GM23338 (cell line): ENCODE results near the gene MRPS5. TPM values are rescaled to one million over a fixed set of nuclear protein-coding genes. Genes with fewer than 3 reads are reported as not detected.

Experiments used
- ATAC-seq: fragments of 200-7000 bp; cut with Tn5 transposase; 3 replicates; pipeline ENCODE4 v1.9.1; 2020
- DNase-seq: peaks from one replicate; pipeline ENCODE4 v3.0.0-alpha.2; 2015; ENCODE audit warnings: low spot score
- H2AFZ ChIP-seq: fragments of 200-600 bp; sonication (generic); 2 replicates; pipeline ENCODE4 v1.8.0; 2016; ENCODE audit warnings: antibody characterized with exemption, mild to moderate bottlenecking, moderate library complexity
- H3F3A ChIP-seq: fragments of 200-600 bp; sonication (generic); replicated peaks from 2 replicates; pipeline ENCODE4 v1.8.0; 2017; ENCODE audit warnings: antibody characterized with exemption, mixed run types, low read depth
- H3K27ac ChIP-seq: fragments of 200-600 bp; sonication (generic); 2 replicates; pipeline ENCODE4 v1.6.1; 2016; ENCODE audit warnings: low read depth
- H3K27me3 ChIP-seq: fragments of 200-600 bp; sonication (generic); 2 replicates; pipeline ENCODE4 v1.8.0; 2016; ENCODE audit warnings: mild to moderate bottlenecking, mixed run types, moderate library complexity; ENCODE audit not compliant: insufficient read depth
- H3K36me3 ChIP-seq: fragments of 200-600 bp; sonication (generic); 2 replicates; pipeline ENCODE4 v1.8.0; 2016; ENCODE audit warnings: mild to moderate bottlenecking; ENCODE audit not compliant: insufficient read depth
- H3K4me1 ChIP-seq: fragments of 200-600 bp; sonication (generic); 2 replicates; pipeline ENCODE4 v1.8.0; 2016; ENCODE audit warnings: mild to moderate bottlenecking, moderate library complexity; ENCODE audit not compliant: insufficient read depth
- H3K4me2 ChIP-seq: fragments of 200-600 bp; sonication (generic); 2 replicates; pipeline ENCODE4 v1.7.1; 2017; ENCODE audit warnings: mixed run types
- H3K4me3 ChIP-seq: fragments of 200-600 bp; sonication (generic); 2 replicates; pipeline ENCODE4 v1.6.1; 2016; ENCODE audit warnings: mixed run types
- H3K79me2 ChIP-seq: fragments of 200-600 bp; sonication (generic); replicated peaks from 2 replicates; pipeline ENCODE4 v1.8.0; 2017; ENCODE audit warnings: mild to moderate bottlenecking; ENCODE audit not compliant: insufficient read depth
- H3K9me2 ChIP-seq: fragments of 200-600 bp; sonication (generic); 2 replicates; pipeline ENCODE4 v1.8.0; 2017; ENCODE audit not compliant: insufficient read depth
- H4K20me1 ChIP-seq: fragments of 200-600 bp; sonication (generic); replicated peaks from 2 replicates; pipeline ENCODE4 v1.8.0; 2017; ENCODE audit warnings: mild to moderate bottlenecking; ENCODE audit not compliant: insufficient read depth
- H3K27ac Mint-ChIP-seq: 2 replicates; pipeline ENCODE4 v1.8.0; 2020; ENCODE audit warnings: inconsistent platforms, mild to moderate bottlenecking, moderate library complexity, mixed read lengths
- H3K27me3 Mint-ChIP-seq: 3 replicates; pipeline ENCODE4 v1.8.0; 2022; ENCODE audit warnings: low read depth, mild to moderate bottlenecking, moderate library complexity, mixed read lengths, inconsistent platforms; ENCODE audit not compliant: insufficient read depth, poor library complexity
- H3K36me3 Mint-ChIP-seq: 3 replicates; pipeline ENCODE4 v1.8.0; 2021; ENCODE audit warnings: low read depth, mild to moderate bottlenecking, inconsistent platforms, moderate library complexity, mixed read lengths
- H3K4me1 Mint-ChIP-seq: 3 replicates; pipeline ENCODE4 v1.8.0; 2020; ENCODE audit warnings: mild to moderate bottlenecking, inconsistent platforms, mixed read lengths
- H3K4me3 Mint-ChIP-seq: 3 replicates; pipeline ENCODE4 v1.8.0; 2021; ENCODE audit warnings: moderate library complexity, mild to moderate bottlenecking, inconsistent platforms, mixed read lengths
- H3K9me3 Mint-ChIP-seq: 3 replicates; pipeline ENCODE4 v1.8.0; 2020; ENCODE audit warnings: moderate library complexity, mild to moderate bottlenecking, inconsistent platforms, mixed read lengths
- CREB1 ChIP-seq: fragments of 250-450 bp; sonication (Bioruptor Pico); IDR thresholded peaks from 2 replicates; pipeline ENCODE4 v1.5.0; 2020; ENCODE audit warnings: low read depth, mild to moderate bottlenecking, moderate library complexity
- NANOG ChIP-seq: IDR thresholded peaks from 2 replicates; pipeline ENCODE4 v1.6.1; 2016; ENCODE audit warnings: antibody characterized with exemption, borderline replicate concordance
- polyA plus RNA-seq: library from polyadenylated mRNA; unstranded; fragments of >200 nt; fragmentation: Nextera tagmentation; extraction: Ambion mirVana; gene quantifications from 2 replicates; pipeline ENCODE4 v1.2.1, GENCODE V29; 2016
- total RNA-seq: library from RNA; depleted of rRNA; stranded (reverse); fragments of >200 nt; shearing (Covaris generic); gene quantifications from 2 replicates; pipeline ENCODE4 v1.2.3, GENCODE V29; 2014
- TF ChIP-seq, protein P1 (sequence below), 2 experiments: fragments of 200-600 bp in 1 of 2; sonication (generic) in 1 of 2; conservative IDR thresholded peaks; 2 replicates each; pipeline versions ENCODE4 v1.5.1 to v1.6.1; 2016 to 2017; ENCODE audit warnings: antibody characterized with exemption in 2 of 2, low read depth in 2 of 2, mild to moderate bottlenecking in 2 of 2, moderate library complexity in 1 of 2
- TF ChIP-seq, protein P2 (sequence below): IDR thresholded peaks from one replicate; pipeline ENCODE4 v1.6.1; 2018; ENCODE audit warnings: antibody characterized with exemption; ENCODE audit not compliant: unreplicated experiment

Gene MRPS5
- total and polyA plus RNA-seq, 2 experiments from 2014 or later = 51.9 to 79.0 TPM

DNA sequence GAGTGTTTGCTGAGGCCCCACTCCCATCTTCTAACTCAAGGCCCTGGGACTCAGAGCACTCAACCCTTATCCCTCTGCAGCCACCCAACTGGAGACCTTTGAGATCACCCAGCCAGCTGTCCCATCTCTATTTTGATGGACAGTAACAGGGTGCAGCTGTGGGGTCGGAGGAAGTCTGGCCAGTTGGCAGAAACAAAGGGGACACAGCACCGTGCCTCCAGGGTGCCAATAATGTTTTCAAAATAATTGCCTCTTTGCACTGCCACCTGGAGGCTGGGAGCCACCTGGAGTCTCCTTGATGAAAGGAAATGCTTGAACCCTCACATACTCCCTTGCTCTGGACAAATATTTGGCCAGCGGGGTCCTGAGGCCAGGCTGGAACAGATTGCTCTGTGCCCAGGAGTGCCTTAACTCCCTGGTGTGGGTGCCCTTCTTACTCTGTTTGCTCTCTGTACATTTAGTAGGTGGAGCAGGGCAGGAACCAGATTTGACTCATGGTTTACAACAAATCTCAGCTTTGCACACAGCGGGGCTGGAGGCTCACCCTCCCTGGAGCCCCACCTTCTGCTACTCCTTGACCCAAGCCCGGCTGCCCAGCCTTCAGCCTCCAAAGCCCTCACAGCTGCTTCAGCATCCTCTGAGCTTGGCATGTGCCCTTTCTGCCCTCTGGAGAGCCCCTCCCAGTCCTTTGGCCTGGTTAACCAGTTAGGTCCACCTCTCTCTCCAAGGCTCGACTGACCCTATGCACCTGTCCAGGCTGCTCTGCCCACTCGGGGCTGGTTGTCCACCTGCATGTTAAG is 78.9 kb downstream of the MRPS5 start:
- Histone ChIP-seq H3K27me3 (no peaks in the 10 kb centered on the region), H3K9me2 (no peaks in the 10 kb centered on the region), H3F3A (no peaks in the 10 kb centered on the region), H3K79me2 (no peaks in the 10 kb centered on the region), H2AFZ (no peak overlapping the region; the same call in 1 of the 2 replicates), H3K36me3 (no peaks in the 10 kb centered on the region), H3K27ac (no peak overlapping the region), H3K4me1 (no peaks in the 10 kb centered on the region), H3K4me3 (no peak overlapping the region), H4K20me1 (no peaks in the 10 kb centered on the region), H3K4me2 (no peak overlapping the region)
- Mint-ChIP-seq H3K4me1 (peaks cover 17% of the 10 kb centered on the region), H3K9me3 (peaks cover 7% of the 10 kb centered on the region; the same call in 2 of the 3 replicates), H3K36me3 (peaks cover 4% of the 10 kb centered on the region; the same call in 1 of the 3 replicates), H3K4me3 (no peak overlapping the region), H3K27me3 (peaks cover 18% of the 10 kb centered on the region), H3K27ac (no peak overlapping the region)
- ATAC-seq = no peak; the same call in 2 of the 3 replicates
- no peak for DNase-seq
- TF ChIP-seq CREB1 (CRISPR knock-in tag) = no peak
- TF ChIP-seq, protein P1, sequence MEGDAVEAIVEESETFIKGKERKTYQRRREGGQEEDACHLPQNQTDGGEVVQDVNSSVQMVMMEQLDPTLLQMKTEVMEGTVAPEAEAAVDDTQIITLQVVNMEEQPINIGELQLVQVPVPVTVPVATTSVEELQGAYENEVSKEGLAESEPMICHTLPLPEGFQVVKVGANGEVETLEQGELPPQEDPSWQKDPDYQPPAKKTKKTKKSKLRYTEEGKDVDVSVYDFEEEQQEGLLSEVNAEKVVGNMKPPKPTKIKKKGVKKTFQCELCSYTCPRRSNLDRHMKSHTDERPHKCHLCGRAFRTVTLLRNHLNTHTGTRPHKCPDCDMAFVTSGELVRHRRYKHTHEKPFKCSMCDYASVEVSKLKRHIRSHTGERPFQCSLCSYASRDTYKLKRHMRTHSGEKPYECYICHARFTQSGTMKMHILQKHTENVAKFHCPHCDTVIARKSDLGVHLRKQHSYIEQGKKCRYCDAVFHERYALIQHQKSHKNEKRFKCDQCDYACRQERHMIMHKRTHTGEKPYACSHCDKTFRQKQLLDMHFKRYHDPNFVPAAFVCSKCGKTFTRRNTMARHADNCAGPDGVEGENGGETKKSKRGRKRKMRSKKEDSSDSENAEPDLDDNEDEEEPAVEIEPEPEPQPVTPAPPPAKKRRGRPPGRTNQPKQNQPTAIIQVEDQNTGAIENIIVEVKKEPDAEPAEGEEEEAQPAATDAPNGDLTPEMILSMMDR (conservative IDR thresholded peaks at IDR 0.05; ENCODE audit: low read depth in 2 of 2) = peak in 1 of 2 experiments; percentile 32; a peak in 1 of 4 replicates
- TF ChIP-seq NANOG = no peak

DNA sequence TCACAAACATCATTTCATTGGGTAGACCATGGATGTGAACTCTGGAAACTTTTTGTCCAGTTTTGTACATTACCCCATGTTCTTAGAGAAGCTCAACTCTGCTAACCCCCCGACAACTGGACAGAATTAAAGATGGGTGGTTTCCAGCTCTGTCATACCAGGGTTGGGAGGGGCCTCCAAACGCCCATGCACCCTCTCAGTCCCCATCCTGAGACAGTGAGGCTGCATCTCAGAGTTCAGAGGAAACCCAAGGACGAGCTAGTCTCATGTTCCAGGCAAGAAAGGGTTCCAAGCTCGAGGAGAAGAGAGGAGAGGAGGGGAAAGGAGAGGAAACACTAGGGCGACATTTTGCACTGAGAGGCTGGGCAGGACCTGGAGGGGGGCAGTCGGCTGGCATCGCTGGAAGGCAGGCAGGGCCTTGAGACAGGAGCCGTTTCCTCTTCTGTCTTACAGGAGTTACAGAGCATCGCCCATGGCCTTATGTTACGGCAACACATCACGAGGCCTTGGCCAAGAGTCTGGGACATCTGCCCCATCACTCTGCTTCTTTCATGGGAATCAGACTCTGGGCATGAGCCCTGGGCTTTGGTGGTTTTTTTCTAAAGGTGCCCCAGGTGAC is 79.7 kb downstream of the MRPS5 start:
- no peaks in the 10 kb centered on the region for H3F3A ChIP-seq
- no peak overlapping the region for H3K27ac ChIP-seq
- no peak overlapping the region for H3K4me3 ChIP-seq
- no peaks in the 10 kb centered on the region for H3K36me3 ChIP-seq
- H3K4me3 Mint-ChIP-seq = no peak overlapping the region
- no peak for ATAC-seq
- H2AFZ ChIP-seq = no peak overlapping the region
- peaks cover 16% of the 10 kb centered on the region for H3K4me1 Mint-ChIP-seq
- H3K9me2 ChIP-seq = no peaks in the 10 kb centered on the region
- no peaks in the 10 kb centered on the region for H3K27me3 ChIP-seq
- H4K20me1 ChIP-seq = no peaks in the 10 kb centered on the region
- H3K4me1 ChIP-seq = no peaks in the 10 kb centered on the region
- H3K9me3 Mint-ChIP-seq = peaks cover 11% of the 10 kb centered on the region; the same call in 2 of the 3 replicates
- H3K27me3 Mint-ChIP-seq = peaks cover 20% of the 10 kb centered on the region
- no peak for DNase-seq
- no peak overlapping the region for H3K4me2 ChIP-seq
- H3K36me3 Mint-ChIP-seq = peaks cover 11% of the 10 kb centered on the region; the same call in 1 of the 3 replicates
- no peaks in the 10 kb centered on the region for H3K79me2 ChIP-seq
- H3K27ac Mint-ChIP-seq = no peak overlapping the region
- TF ChIP-seq, protein P2, sequence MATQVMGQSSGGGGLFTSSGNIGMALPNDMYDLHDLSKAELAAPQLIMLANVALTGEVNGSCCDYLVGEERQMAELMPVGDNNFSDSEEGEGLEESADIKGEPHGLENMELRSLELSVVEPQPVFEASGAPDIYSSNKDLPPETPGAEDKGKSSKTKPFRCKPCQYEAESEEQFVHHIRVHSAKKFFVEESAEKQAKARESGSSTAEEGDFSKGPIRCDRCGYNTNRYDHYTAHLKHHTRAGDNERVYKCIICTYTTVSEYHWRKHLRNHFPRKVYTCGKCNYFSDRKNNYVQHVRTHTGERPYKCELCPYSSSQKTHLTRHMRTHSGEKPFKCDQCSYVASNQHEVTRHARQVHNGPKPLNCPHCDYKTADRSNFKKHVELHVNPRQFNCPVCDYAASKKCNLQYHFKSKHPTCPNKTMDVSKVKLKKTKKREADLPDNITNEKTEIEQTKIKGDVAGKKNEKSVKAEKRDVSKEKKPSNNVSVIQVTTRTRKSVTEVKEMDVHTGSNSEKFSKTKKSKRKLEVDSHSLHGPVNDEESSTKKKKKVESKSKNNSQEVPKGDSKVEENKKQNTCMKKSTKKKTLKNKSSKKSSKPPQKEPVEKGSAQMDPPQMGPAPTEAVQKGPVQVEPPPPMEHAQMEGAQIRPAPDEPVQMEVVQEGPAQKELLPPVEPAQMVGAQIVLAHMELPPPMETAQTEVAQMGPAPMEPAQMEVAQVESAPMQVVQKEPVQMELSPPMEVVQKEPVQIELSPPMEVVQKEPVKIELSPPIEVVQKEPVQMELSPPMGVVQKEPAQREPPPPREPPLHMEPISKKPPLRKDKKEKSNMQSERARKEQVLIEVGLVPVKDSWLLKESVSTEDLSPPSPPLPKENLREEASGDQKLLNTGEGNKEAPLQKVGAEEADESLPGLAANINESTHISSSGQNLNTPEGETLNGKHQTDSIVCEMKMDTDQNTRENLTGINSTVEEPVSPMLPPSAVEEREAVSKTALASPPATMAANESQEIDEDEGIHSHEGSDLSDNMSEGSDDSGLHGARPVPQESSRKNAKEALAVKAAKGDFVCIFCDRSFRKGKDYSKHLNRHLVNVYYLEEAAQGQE = no peak
- TF ChIP-seq, protein P1 (conservative IDR thresholded peaks at IDR 0.05; ENCODE audit: low read depth in 2 of 2) = no peak
